ENCODE results near the gene RS1. TPM values are rescaled to one million over a fixed set of nuclear protein-coding genes. Genes with fewer than 3 reads are reported as not detected.

RS1 gene
- total RNA-seq, 4 donors from 2014 or later = not detected

DNA sequence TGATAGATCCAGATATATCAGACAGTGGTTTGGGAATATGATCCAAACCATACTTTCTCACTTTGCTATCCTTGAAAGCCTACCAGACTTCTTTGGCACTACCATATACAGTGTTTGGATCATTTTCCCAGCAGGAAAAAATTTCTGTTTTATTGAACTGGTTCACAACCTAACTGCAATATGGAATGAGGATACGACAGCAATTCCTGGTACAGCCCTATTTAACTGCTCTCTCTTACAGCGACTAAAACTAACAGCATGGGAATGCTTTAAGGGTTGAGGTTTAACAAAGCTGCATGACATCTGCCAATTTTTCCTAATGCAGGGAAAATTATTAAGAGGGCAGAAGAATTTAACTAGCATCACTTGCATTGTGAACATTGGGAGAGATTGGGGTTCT, 47.3 kb downstream of the RS1 start:
- WGBS, 2 donors = 73 to 91% methylated on average over 2 of the region's 2 CpGs
- H3K4me3 ChIP-seq = no peak overlapping the region
- peaks cover 0 to 26% (median 0%) of the 10 kb centered on the region in 3 donors for H3K36me3 ChIP-seq
- no peaks in the 10 kb centered on the region for H3K9me3 ChIP-seq
- no peak for TF ChIP-seq POLR2A (IDR thresholded peaks at IDR 0.05)
- TF ChIP-seq, protein P1, sequence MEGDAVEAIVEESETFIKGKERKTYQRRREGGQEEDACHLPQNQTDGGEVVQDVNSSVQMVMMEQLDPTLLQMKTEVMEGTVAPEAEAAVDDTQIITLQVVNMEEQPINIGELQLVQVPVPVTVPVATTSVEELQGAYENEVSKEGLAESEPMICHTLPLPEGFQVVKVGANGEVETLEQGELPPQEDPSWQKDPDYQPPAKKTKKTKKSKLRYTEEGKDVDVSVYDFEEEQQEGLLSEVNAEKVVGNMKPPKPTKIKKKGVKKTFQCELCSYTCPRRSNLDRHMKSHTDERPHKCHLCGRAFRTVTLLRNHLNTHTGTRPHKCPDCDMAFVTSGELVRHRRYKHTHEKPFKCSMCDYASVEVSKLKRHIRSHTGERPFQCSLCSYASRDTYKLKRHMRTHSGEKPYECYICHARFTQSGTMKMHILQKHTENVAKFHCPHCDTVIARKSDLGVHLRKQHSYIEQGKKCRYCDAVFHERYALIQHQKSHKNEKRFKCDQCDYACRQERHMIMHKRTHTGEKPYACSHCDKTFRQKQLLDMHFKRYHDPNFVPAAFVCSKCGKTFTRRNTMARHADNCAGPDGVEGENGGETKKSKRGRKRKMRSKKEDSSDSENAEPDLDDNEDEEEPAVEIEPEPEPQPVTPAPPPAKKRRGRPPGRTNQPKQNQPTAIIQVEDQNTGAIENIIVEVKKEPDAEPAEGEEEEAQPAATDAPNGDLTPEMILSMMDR (IDR thresholded peaks at IDR 0.05) = no peak
- no peak for TF ChIP-seq EP300 (IDR thresholded peaks at IDR 0.05)
- no peak overlapping the region for H3K27ac ChIP-seq
- no peaks in the 10 kb centered on the region for H3K4me1 ChIP-seq
- DNase-seq (ENCODE audit: low spot score in 2 of 2) = no peak
- no peaks in the 10 kb centered on the region for H3K27me3 ChIP-seq

DNA sequence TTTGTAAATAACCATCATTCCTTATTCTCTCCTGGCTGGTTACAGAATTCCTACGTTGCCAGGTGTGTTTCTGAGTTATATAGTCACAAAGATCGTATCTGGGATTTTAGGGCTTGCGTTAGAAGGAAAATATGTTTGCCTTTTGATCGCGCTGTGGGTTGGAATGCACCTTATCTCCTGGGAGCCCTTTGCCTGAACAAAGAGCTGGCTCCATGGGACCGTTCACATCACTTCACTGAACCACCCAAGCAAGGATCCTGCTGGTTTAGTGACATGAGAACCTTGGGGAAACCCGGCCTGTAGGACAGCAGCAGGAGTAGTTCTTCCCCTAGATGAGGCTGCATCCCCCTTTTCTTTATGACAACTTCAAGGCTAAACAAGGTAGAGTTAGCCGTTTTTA, 51.6 kb downstream of the RS1 start:
- H3K27ac ChIP-seq = no peak overlapping the region
- no peaks in the 10 kb centered on the region for H3K4me1 ChIP-seq
- H3K9me3 ChIP-seq = no peaks in the 10 kb centered on the region
- no peaks in the 10 kb centered on the region for H3K27me3 ChIP-seq
- 85 to 92% methylated on average over 7 to 8 of the region's 8 CpGs for WGBS, 2 donors
- H3K36me3 ChIP-seq = peaks cover 0 to 5% (median 0%) of the 10 kb centered on the region in 3 donors
- TF ChIP-seq POLR2A (IDR thresholded peaks at IDR 0.05) = no peak
- TF ChIP-seq, protein P1 (IDR thresholded peaks at IDR 0.05) = no peak
- no peak for TF ChIP-seq EP300 (IDR thresholded peaks at IDR 0.05)
- no peak for DNase-seq (ENCODE audit: low spot score in 2 of 2)
- no peak overlapping the region for H3K4me3 ChIP-seq

DNA sequence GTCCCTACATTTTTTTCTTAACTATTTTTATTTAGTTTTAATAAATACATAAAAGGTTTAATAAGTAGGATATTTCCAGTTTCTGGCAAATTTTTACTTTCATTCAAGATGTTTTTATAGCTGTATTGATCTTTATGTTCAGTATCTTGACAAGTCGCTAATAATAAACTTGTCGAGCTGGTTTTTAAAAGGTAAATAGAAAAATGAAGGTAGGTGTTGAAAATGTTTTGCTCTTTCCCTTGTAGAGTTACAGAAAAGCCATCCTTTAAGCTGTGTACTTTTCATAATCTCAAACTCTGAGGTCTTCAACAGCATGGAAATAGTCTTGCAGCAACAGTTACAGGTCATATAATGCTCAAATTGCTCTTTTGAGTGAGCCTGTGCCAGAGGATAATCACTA, 52.6 kb downstream of the RS1 start:
- Histone ChIP-seq H3K4me3 (no peak overlapping the region), H3K4me1 (no peaks in the 10 kb centered on the region), H3K36me3 (no peaks in the 10 kb centered on the region), H3K9me3 (no peaks in the 10 kb centered on the region), H3K27ac (no peak overlapping the region), H3K27me3 (no peaks in the 10 kb centered on the region)
- WGBS, 2 donors = 87 to 89% methylated on average over 2 of the region's 2 CpGs
- no peak for DNase-seq (ENCODE audit: low spot score in 2 of 2)
- TF ChIP-seq POLR2A (IDR thresholded peaks at IDR 0.05) (no peak), EP300 (IDR thresholded peaks at IDR 0.05) (no peak)
- TF ChIP-seq, protein P1 (IDR thresholded peaks at IDR 0.05) = no peak

DNA sequence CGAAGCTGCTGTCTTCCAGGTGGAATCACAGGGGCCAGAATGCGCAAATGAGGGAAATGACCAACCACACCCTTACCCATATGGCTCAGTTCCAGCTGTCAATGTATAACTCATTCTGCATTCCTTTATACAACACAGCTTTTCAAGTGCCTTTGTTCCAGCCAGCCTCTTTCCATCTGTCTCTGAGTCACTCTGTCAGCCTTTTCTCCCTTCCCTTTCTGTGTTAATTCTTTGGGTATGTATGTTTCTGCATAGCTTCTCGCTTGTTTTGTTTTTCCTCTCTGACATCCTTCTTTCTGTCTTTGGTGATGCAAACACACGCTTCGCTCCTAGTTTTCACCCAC, 54.5 kb downstream of the RS1 start:
- no peak overlapping the region for H3K27ac ChIP-seq
- no peaks in the 10 kb centered on the region for H3K27me3 ChIP-seq
- H3K4me1 ChIP-seq = no peaks in the 10 kb centered on the region
- 80 to 82% methylated on average over 5 of the region's 5 CpGs for WGBS, 2 donors
- no peak for DNase-seq (ENCODE audit: low spot score in 2 of 2)
- no peaks in the 10 kb centered on the region for H3K36me3 ChIP-seq
- no peak for TF ChIP-seq POLR2A (IDR thresholded peaks at IDR 0.05)
- TF ChIP-seq, protein P1 (IDR thresholded peaks at IDR 0.05) = no peak
- no peaks in the 10 kb centered on the region for H3K9me3 ChIP-seq
- H3K4me3 ChIP-seq = no peak overlapping the region

DNA sequence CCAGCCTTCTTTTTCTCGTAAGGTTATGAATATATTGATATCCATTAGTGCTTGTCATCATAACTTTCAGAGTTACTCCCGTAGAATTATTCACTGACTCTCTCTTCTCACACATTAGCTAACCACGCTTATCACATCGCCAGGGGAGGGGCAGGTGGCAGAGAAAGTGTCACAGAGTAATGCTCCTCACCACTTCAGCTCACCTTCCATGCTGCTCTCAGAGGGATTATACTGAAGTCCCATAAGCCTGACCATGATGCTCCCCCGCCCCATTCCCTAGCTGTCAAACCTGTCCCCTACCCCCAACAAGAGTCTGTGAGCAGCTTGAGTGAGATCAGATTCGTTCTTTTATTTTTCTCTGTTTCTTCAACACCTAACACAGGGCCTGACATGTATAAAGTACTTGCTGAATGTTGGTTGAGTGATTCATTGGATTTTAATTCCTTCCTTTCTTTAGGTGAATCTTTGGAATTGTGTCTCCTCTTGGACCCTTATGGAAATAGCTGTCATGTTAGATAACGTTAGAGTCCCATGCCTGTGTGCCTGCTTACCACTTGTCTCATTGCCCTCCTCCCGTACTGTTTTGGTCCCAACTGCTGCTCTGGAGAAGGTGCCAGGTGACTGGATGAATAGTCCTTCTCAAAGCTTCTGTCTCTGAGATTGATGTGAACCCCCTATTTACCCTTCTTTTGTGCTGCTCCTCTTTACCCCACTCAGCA, 55.1 kb downstream of the RS1 start:
- DNase-seq (ENCODE audit: low spot score in 2 of 2) = no peak
- H3K4me1 ChIP-seq = no peaks in the 10 kb centered on the region
- no peaks in the 10 kb centered on the region for H3K9me3 ChIP-seq
- no peak for TF ChIP-seq EP300 (IDR thresholded peaks at IDR 0.05)
- TF ChIP-seq, protein P1 (IDR thresholded peaks at IDR 0.05) = no peak
- no peak for TF ChIP-seq POLR2A (IDR thresholded peaks at IDR 0.05)
- no peak overlapping the region for H3K4me3 ChIP-seq
- WGBS, 2 donors = 79 to 94% methylated on average over 8 of the region's 8 CpGs
- H3K36me3 ChIP-seq = no peaks in the 10 kb centered on the region
- H3K27me3 ChIP-seq = no peaks in the 10 kb centered on the region
- no peak overlapping the region for H3K27ac ChIP-seq
